CD14-positive monocyte (primary cell): Measurements from ENCODE around the gene KAZN. TPM values are rescaled to one million over a fixed set of nuclear protein-coding genes. Genes with fewer than 3 reads are reported as not detected.

Experiments used
- DNase-seq, 3 donors: peaks; one replicate each; pipeline ENCODE4 v3.0.0-alpha.2; 2011 to 2022
- H2AFZ ChIP-seq: 2 replicates; pipeline ENCODE4 v1.6.0; 2012; ENCODE audit warnings: mild to moderate bottlenecking, low read depth, low read length, inconsistent platforms; ENCODE audit not compliant: insufficient read depth, poor library complexity, severe bottlenecking
- H3K27ac ChIP-seq, 2 donors: 1 replicate in 1 of 2; 2 replicates in 1 of 2; pipeline ENCODE4 v1.5.1; 2012 to 2013; ENCODE audit warnings: low read length in 2 of 2, control low read depth in 1 of 2, inconsistent platforms in 1 of 2, low read depth in 1 of 2, mild to moderate bottlenecking in 1 of 2
- H3K27me3 ChIP-seq, 2 donors: one replicate each; pipeline versions ENCODE4 v1.6.0 to v1.6.1; 2011 to 2013; ENCODE audit warnings: low read length in 2 of 2; ENCODE audit not compliant: control insufficient read depth in 2 of 2, insufficient read depth in 2 of 2
- H3K36me3 ChIP-seq, 2 donors: replicated peaks in 1 of 2; 1 replicate in 1 of 2; 2 replicates in 1 of 2; pipeline versions ENCODE4 v1.5.1 to v1.6.1; 2012 to 2013; ENCODE audit warnings: low read length in 2 of 2, control low read depth in 1 of 2, inconsistent platforms in 1 of 2, mild to moderate bottlenecking in 1 of 2; ENCODE audit not compliant: insufficient read depth in 2 of 2, control insufficient read depth in 1 of 2
- H3K4me1 ChIP-seq, 2 donors: 1 replicate in 1 of 2; 2 replicates in 1 of 2; pipeline versions ENCODE4 v1.5.1 to v1.6.1; 2012 to 2013; ENCODE audit warnings: low read length in 2 of 2, control low read depth in 1 of 2, inconsistent platforms in 1 of 2, mild to moderate bottlenecking in 1 of 2, moderate library complexity in 1 of 2; ENCODE audit not compliant: insufficient read depth in 2 of 2, control insufficient read depth in 1 of 2
- H3K4me2 ChIP-seq: replicated peaks from 2 replicates; pipeline ENCODE3; 2012; ENCODE audit warnings: low read length, moderate library complexity, mild to moderate bottlenecking; ENCODE audit not compliant: poor library complexity, severe bottlenecking; ENCODE audit errors: extremely low read depth
- H3K4me3 ChIP-seq, 3 experiments: fragments of 200-600 bp in 1 of 3; sonication (generic) in 1 of 3; replicated peaks in 1 of 3; 1 replicate in 2 of 3; 2 replicates in 1 of 3; pipeline ENCODE4 v1.5.1; 2011 to 2013; ENCODE audit warnings: low read length in 3 of 3, mild to moderate bottlenecking in 3 of 3, control low read depth in 2 of 3, low read depth in 2 of 3, inconsistent platforms in 1 of 3, moderate library complexity in 1 of 3
- H3K79me2 ChIP-seq: 2 replicates; pipeline ENCODE4 v1.6.0; 2012; ENCODE audit warnings: mild to moderate bottlenecking, control low read depth, inconsistent platforms, low read length, moderate library complexity; ENCODE audit not compliant: insufficient read depth
- H3K9ac ChIP-seq: 2 replicates; pipeline ENCODE4 v1.6.0; 2017; ENCODE audit warnings: low read length, mild to moderate bottlenecking; ENCODE audit not compliant: insufficient read depth, poor library complexity, severe bottlenecking
- H3K9me3 ChIP-seq, 2 donors: replicated peaks in 1 of 2; 1 replicate in 1 of 2; 2 replicates in 1 of 2; pipeline versions ENCODE4 v1.5.1 to v1.6.1; 2012 to 2013; ENCODE audit warnings: low read length in 2 of 2, control low read depth in 1 of 2; ENCODE audit not compliant: control insufficient read depth in 1 of 2, insufficient read depth in 1 of 2
- H4K20me1 ChIP-seq: 2 replicates; pipeline ENCODE4 v1.6.0; 2012; ENCODE audit warnings: mild to moderate bottlenecking, low read length, control low read depth, moderate library complexity; ENCODE audit not compliant: insufficient read depth
- H3K27ac Mint-ChIP-seq, 7 donors: one replicate each; pipeline ENCODE4 v1.8.0; 2020; ENCODE audit warnings: mild to moderate bottlenecking in 7 of 7, mixed read lengths in 7 of 7, moderate library complexity in 6 of 7, inconsistent platforms in 2 of 7
- H3K27me3 Mint-ChIP-seq, 3 donors: one replicate each; pipeline ENCODE4 v1.8.0; 2021 to 2022; ENCODE audit warnings: low read depth in 3 of 3, mild to moderate bottlenecking in 3 of 3, mixed read lengths in 3 of 3, moderate library complexity in 3 of 3, inconsistent platforms in 1 of 3
- H3K36me3 Mint-ChIP-seq, 2 donors: one replicate each; pipeline ENCODE4 v1.8.0; 2020; ENCODE audit warnings: mixed read lengths in 2 of 2, inconsistent platforms in 1 of 2, mild to moderate bottlenecking in 1 of 2
- H3K4me1 Mint-ChIP-seq: one replicate; pipeline ENCODE4 v1.8.0; 2020; ENCODE audit warnings: mild to moderate bottlenecking, mixed read lengths
- H3K4me3 Mint-ChIP-seq, 2 donors: one replicate each; pipeline ENCODE4 v1.8.0; 2020; ENCODE audit warnings: mild to moderate bottlenecking in 2 of 2, mixed read lengths in 2 of 2, moderate library complexity in 1 of 2
- H3K9me3 Mint-ChIP-seq, 7 donors: one replicate each; pipeline ENCODE4 v1.8.0; 2020 to 2022; ENCODE audit warnings: mixed read lengths in 7 of 7, mild to moderate bottlenecking in 6 of 7, moderate library complexity in 6 of 7, inconsistent platforms in 2 of 7
- WGBS: methylation state at CpG from one replicate; pipeline ENCODE4 v1.1.5; 2013; ENCODE audit warnings: missing lambda C conversion rate; ENCODE audit not compliant: insufficient coverage; 5-methylcytosine and 5-hydroxymethylcytosine counted together
- intact Hi-C, 2 donors: fragments of 100-400 bp; cut with micrococcal nuclease; formaldehyde crosslinking; loops; one replicate each; pipeline versions ENCODE4 v1.15.0 to v1.15.1; 2023
- polyA plus RNA-seq, 3 donors: library from polyadenylated mRNA; depleted of rRNA in 1 of 3; unstranded in 2 of 3; stranded (reverse) in 1 of 3; fragments of 300-500 nt in 2 of 3; fragments of >200 nt in 1 of 3; fragmentation: Illumina TruSeq in 2 of 3; gene quantifications; 1 replicate in 2 of 3; 2 replicates in 1 of 3; pipeline ENCODE4 v1.2.3, GENCODE V29; 2012 to 2021
- TF ChIP-seq, protein P1 (sequence below): fragments of 200-600 bp; IDR thresholded peaks from one replicate; pipeline ENCODE4 v1.8.0; 2022; ENCODE audit warnings: antibody characterized with exemption, mild to moderate bottlenecking

Gene KAZN
- polyA plus RNA-seq, 3 donors, result not detected

DNA sequence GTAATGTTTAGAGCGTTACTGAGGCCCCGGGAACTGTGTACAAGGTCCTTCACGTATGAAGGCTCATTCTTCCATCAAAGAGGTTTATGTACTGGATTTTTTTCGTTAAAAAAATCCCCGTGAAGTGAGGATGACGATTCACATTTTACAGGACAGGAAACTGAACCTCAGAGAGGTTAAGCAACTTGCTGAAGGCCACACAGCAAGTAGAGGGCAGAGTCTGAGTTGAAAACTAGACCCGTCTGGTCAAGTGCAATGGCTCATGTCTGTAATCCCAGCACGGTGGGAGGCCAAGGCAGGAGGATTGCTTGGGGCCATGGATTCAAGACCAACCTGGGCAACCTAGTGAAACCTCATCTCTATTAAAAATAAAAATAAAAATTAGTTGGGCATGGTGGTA is 140.2 kb downstream of the KAZN start:
- Mint-ChIP-seq H3K4me3 (no peak overlapping the region), H3K27ac (no peak overlapping the region), H3K4me1 (peaks cover 43% of the 10 kb centered on the region), H3K36me3 (no peaks in the 10 kb centered on the region), H3K27me3 (peaks cover 4 to 13% (median 8%) of the 10 kb centered on the region in 3 donors), H3K9me3 (peaks cover 0 to 1% (median 0%) of the 10 kb centered on the region in 7 donors)
- Histone ChIP-seq H3K9me3 (no peaks in the 10 kb centered on the region), H3K4me3 (no peak overlapping the region), H3K36me3 (no peaks in the 10 kb centered on the region), H3K27me3 (no peaks in the 10 kb centered on the region), H3K9ac (no peak overlapping the region), H3K79me2 (no peaks in the 10 kb centered on the region), H3K27ac (no peak overlapping the region), H3K4me2 (no peak overlapping the region), H4K20me1 (no peaks in the 10 kb centered on the region), H3K4me1 (peaks cover 36 to 39% of the 10 kb centered on the region in 2 donors), H2AFZ (no peak overlapping the region)
- TF ChIP-seq, protein P1, sequence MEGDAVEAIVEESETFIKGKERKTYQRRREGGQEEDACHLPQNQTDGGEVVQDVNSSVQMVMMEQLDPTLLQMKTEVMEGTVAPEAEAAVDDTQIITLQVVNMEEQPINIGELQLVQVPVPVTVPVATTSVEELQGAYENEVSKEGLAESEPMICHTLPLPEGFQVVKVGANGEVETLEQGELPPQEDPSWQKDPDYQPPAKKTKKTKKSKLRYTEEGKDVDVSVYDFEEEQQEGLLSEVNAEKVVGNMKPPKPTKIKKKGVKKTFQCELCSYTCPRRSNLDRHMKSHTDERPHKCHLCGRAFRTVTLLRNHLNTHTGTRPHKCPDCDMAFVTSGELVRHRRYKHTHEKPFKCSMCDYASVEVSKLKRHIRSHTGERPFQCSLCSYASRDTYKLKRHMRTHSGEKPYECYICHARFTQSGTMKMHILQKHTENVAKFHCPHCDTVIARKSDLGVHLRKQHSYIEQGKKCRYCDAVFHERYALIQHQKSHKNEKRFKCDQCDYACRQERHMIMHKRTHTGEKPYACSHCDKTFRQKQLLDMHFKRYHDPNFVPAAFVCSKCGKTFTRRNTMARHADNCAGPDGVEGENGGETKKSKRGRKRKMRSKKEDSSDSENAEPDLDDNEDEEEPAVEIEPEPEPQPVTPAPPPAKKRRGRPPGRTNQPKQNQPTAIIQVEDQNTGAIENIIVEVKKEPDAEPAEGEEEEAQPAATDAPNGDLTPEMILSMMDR, result no peak
- 86% methylated on average over 6 of the region's 8 CpGs for WGBS
- no peak for DNase-seq
- intact Hi-C loops, result no loop called here

DNA sequence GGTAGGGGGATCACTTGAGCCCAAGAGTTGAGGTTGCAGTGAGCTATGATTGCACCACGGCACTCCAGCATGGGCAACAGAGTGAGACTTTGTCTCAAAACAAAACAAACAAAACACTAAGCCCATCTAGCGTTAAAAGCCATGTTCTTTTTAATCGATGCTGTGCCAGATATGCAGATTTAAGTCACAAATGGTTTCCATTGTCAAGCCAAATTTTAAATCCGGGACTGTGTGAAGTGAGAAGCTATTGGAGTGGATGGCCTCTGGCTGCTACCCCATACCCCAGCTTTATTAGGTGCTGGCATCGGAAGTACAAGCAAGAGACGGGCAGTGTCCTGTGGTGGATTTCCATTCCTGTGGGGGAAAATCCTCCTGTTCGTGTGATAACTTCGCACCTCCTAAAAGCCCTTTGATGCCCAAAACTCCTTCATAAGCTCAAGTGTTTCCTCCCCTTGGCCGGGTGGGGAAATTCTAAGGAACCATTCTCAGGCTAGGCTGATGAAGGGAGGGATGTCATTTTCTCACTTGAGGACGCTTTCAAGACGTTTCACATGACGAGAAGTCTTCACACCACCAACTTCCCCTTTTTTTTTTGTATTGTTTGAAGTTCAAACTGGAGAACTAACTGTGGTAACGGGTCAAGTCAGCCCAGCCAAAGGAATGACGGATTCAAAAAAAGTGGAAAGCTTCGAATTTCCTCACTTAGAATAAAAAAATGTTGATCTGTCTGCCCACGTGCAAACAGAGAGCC is 140.8 kb downstream of the KAZN start:
- H3K9ac ChIP-seq, result no peak overlapping the region
- no peaks in the 10 kb centered on the region for H3K9me3 ChIP-seq
- H3K9me3 Mint-ChIP-seq, result peaks cover 0 to 1% (median 0%) of the 10 kb centered on the region in 7 donors
- H3K27ac ChIP-seq, result no peak overlapping the region
- H3K4me3 Mint-ChIP-seq, result peak overlapping the region in 1 of 2 donors; percentile 42
- H3K4me1 Mint-ChIP-seq, result peaks cover 39% of the 10 kb centered on the region
- peak overlapping the region; percentile 24 for H3K4me2 ChIP-seq
- H3K36me3 Mint-ChIP-seq, result no peaks in the 10 kb centered on the region
- peaks cover 35 to 39% of the 10 kb centered on the region in 2 donors for H3K4me1 ChIP-seq
- H3K79me2 ChIP-seq, result no peaks in the 10 kb centered on the region
- no peaks in the 10 kb centered on the region for H4K20me1 ChIP-seq
- intact Hi-C loops, result no loop called here
- peak overlapping the region in 3 of 7 donors; percentile 40 to 75 (median 64) for H3K27ac Mint-ChIP-seq
- H3K27me3 ChIP-seq, result no peaks in the 10 kb centered on the region
- TF ChIP-seq, protein P1, result no peak
- no peak overlapping the region for H3K4me3 ChIP-seq
- peaks cover 4 to 13% (median 8%) of the 10 kb centered on the region in 3 donors for H3K27me3 Mint-ChIP-seq
- peak; percentile 35 to 63 (median 38) for DNase-seq
- WGBS, result 20% methylated on average over 4 of the region's 16 CpGs
- H3K36me3 ChIP-seq, result no peaks in the 10 kb centered on the region
- H2AFZ ChIP-seq, result peak overlapping the region; percentile 15
